GM21576 (cell line): ENCODE measurements around the gene CDC45.

Experiments used
- ATAC-seq: cut with Tn5 transposase; IDR thresholded peaks from one replicate; pipeline ENCODE4 v1.9.1; 2021; ENCODE audit warnings: mild to moderate bottlenecking, moderate library complexity; ENCODE audit not compliant: unreplicated experiment

The CDC45 gene

DNA sequence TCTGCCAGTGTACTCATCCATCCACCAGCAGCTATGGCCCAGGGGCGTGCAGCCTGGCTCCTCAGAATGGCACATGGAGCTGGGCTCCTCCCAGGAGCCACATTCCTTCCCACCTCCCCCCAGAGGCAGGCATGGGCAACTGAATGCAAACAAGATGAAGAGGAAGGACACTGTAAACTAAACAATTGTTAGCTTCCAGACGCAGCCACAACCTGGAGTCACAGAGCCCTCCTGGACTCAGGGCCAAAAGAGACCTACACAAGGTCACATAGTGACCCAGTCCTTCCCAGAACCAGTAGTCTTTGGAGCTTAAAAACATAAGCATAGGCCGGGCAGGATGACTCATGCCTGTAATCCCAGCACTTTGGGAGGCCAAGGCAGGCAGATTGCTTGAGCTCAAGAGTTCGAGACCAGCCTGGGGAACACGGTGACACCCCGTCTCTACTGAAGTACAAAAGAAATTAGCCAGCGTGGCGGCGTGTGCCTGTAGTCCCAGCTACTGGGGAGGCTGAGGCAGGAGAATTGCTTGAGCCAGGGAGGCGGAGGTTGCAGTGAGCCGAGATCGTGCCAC is 75.2 kb downstream of the CDC45 start:
- no peak for ATAC-seq

DNA sequence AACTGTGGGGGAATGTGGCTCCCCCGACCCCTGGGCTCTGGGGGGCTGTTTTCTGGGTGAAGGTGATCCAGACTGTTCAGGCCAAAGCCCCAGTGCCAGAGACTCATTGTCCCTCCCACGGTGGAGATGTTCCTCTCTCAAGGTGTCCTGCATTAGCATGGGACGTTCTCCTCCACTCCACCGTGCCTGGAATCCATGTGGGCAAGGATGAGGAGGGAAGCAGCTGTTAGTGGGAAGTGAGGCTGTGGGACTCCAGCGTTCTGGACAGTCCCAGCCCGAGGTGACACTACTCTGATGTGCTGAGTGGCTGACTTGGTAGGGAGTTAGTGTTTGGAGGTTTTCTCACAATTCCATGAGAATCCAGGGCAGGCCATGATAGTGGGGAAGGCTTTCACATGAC is 75.9 kb downstream of the CDC45 start:
- ATAC-seq = no peak

DNA sequence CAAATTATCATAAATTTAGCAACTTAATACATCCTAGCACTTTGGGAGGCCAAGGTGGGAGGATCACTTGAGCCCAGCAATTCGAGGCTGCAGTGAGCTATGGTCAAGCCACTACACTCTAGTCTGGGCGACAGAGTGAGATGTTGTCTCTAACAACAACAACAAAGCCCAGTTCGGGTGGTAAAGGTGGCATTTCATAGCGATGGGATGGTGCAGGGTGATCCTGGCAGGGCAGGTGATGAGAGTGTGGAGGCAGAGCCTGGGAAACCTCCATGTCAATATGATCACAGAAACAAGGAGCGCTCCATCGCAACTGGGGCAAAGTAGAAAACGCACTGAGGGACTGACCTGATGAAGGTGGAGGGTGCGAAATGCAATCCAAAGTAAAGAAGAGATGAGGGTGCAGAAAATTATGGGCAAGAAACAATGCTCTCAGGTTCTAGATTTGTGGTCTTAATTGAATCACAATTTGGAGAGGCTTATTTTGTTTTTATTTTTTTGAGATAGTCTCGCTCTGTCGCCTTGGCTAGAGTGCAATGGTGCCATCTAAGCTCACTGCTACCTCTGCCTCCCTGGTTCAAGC is 77.3 kb downstream of the CDC45 start:
- ATAC-seq = no peak

DNA sequence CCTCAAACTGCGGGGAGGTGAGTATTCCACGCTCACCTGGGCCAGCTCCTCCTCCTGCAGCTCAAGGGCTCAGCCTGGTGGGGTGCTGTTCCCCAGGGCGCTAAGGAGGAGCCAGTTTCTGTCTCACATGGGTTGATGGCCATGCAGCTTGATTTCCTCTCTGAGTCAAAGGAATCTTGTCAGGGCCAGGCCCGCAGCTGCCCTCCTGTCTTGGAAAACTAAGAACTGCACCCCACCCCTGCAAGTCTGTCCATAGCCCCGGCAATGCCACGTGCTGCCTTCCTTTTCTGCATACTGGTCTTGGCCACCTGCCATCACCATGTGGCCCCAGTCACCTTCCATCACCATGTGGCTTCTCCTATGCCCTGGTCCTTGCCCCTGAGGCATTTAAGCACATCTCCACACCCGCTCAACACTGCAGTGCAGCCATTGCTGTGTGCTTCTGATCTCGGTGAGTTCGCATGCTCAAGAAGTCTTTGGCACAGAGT is 79.6 kb downstream of the CDC45 start:
- ATAC-seq = no peak

DNA sequence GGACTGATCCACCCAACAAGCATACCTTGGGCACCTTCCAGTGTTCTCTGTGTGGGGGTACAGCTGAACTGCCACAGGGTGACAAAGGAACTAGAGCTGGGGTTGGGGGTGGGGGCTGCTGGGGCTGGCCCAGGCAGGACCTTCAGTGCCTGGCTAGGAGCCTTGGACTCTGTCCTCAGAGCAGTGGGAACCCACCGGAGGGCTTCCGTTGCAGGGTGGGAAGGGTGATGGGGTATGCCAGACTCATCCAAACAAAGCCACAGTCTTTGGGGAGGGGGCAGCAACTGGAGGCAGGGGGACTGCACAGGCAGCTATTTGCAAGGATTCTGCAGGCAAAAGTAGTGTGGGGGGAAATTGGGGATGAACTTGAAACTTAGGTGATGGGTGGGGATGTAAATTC is 80.2 kb downstream of the CDC45 start:
- no peak for ATAC-seq

DNA sequence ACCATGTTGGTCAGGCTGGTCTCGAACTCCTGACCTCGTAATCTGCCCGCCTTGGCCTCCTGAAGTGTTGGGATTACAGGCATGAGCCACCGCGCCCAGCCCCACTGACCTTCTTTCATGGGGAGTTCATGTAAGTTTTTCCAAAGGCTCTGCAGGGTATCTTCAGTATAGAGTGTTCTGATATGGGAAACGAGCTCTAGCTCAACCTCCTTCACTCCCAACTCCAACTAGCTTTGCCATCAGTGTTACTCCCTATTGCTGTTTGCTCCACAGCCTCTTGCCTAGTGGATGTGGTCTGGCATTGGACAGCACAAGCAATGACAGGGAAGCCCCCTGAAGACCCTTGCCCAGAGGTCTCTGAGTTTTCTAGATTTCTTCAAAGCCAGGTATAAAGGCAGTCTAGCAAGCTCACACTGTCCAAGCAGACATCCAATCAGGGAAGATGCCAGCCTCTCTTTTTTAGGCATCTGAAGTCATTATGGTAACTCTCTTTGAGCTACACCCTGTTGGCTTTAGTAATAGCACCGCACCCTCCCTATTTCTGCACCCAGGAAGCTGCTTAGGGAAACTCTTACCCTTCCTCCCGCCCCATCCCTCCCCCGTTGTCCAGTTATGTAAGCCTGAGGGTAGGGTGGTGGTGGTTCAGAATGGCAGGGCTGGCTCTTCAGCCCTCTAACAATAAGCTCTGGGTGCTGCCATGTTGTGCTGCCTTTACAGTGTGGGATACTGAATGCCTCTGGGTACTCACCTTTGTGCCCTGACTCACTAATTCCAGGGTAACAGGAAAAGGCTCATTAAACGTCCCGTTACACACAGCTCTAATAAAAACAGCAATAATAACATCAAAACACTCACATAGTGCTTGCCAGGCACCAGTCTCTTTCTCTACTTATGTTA is 85.9 kb downstream of the CDC45 start:
- no peak for ATAC-seq

DNA sequence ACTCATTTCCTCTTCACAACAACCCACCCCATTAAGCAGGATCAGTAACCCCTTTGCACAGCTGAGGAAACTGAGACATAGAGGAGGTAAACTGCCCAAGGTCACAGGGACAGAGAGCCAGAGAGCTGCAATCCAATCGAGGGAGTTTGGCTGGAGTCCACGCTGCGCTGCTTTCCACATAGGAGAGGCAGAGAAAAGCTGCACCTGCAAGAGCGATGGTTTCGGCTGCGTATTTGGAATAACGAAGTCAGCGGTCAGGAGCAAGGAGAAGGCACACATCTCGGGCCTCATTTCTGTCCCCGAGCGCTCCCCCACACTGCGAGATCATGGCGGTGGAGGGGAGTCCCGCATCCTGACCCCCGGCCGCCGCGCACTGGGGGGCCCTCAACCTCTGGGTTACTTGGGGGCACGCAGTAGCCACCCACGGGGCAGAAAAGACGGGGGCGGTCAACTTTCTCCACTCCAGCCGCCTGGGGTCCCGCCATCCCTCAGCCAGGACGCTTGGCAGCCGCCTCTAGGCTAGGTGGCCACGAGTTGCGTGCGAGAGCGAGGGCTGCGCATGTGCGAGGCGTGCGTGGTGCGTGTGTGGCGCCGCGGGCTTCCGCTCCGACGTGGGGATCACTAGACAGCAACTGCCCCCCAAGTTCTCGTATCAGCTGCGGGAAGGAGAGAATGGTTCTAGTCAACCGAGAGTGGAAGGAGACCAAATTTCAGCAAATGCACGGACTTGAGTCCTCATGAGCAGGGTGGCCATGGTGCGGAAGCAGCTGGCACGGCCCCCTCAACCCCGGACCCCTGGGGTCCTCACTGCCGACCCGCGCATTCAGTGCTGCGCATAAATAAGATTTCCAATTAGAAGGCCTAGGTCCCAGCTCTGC is 86.8 kb downstream of the CDC45 start:
- no peak for ATAC-seq

DNA sequence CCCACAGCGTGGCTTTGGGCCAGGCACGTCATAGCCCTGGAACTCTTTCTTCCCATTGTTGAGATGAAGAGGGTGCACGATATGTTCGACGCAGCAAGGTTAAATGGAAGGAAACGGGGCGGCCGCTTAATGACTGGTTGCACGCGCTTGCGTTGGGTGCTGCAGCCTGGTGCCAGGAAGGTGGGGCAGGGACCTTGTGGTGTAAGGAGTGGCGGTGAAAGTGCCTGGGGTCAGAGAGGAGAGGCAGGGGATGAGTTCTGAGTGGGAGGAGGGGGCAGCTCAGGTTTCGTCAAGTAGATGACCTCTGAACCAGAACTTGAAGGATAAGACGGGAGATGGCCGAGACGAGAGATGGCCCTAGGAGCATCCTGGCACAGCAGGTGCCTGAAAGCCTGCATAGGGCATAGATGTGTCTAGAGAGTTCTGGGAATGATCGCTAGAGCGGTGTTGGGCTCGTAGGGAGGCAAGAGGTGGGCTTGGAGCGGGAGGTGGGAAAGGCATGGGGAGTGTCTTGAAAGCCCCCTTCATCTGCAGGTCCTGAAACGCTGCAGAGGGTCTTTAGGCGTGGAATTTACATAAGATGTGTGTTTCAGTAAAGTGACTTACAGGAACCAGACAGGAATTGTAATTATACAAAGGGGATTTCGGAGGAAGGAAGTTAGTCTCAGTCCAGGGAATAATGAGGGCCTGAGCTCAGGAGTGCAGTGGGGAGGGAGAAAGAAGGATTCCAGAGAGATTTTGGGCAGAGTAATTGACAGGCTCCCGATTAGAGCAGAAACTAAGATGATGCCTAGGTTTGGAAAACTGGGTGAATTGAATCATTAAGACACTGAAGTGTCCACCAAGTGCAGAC is 87.7 kb downstream of the CDC45 start:
- ATAC-seq = no peak

DNA sequence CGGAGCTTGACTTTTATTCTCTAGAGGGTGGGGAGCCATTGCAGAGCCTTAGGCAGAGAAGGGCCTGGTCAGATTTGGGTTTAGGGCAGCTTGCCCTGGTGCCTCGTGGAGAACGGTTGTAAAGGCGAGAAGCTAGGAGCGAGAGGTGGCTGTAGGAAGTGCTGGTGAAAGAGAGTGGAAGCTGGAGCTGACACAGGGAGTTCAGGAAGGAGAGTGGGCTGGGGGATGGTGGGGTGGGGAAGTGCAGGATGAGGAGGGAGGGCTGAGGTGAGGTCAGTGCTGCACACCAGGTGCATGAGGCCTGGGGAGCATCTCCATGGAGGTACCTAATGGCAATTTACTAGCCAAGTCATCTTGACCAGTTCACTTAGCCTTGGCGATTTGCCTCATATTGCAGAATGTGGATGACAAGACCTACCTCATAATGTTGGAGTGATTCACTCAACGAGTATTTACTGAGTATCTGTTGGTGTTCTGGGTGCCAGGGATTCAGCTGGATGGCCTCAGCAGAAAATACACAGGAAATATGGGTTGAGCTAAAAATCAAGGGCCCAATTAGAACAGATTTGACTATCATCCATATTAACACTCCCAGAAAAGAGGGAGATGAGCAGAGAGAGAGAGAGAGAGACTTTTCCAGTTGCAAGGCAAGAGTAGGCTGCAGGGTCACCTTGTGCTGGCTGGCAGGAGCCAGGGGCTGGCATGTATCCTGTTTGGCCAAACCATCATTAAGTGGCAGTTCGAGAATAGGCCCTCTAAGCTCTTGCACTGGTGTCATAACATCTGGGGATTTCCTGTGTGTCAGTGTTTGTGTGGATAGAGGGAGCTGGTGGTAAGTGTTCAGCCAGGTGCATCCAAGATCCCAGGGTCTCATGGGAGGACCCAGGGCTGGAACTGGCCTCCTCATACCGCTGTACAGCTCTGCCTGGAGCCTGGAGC is 88.9 kb downstream of the CDC45 start:
- no peak for ATAC-seq

DNA sequence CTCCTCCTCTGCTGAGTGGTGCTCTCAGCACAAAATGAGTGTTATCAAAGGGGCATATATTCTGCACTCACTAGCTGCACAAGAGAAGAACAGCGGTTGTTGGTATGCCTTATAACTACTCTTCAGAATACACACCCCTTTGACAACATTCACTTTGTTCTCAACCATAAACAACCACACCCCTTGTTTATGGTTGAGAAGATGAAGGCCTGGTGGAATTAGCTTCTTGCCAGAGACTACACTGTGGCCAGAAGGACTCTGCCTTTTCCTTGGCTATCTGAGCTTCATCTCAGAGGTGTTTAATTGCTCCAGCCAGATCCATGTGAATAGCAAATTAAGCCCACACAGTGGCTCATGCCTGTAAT is 89.5 kb downstream of the CDC45 start:
- no peak for ATAC-seq

DNA sequence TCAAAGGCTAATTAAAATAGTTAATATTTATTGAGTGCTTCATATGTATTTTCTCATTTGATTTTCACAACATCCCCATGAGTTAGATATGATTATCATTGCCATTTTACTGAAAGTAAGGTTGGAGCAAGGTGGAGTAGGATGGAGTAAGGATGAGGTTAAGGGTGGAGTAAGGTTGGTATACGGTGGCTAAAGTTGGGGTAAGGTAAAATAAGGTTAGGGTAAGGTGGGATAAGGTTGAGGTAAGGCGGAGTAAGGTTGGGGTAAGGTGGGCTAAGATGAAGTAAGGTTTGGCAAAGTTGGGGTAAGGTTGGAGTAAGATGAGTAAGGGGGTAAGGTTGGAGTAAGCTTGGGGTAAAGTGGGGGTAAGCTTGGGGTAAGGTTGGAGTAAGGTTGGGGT is 90.3 kb downstream of the CDC45 start:
- ATAC-seq = no peak
